Type B pancreatic cell (in vitro differentiated cells): ENCODE data around the gene FEM1A. TPM values are rescaled to one million over a fixed set of nuclear protein-coding genes. Genes with fewer than 3 reads are reported as not detected.

Experiments
- DNase-seq: peaks from one replicate; pipeline ENCODE4 v3.0.0; 2021; ENCODE audit warnings: mixed read lengths; ENCODE audit not compliant: unreplicated experiment; ENCODE audit errors: extremely low spot score
- H3K27ac Mint-ChIP-seq: 2 replicates; pipeline ENCODE4 v1.8.0; 2021; ENCODE audit warnings: mild to moderate bottlenecking, mixed read lengths
- H3K27me3 Mint-ChIP-seq: 2 replicates; pipeline ENCODE4 v1.8.0; 2021; ENCODE audit warnings: mixed read lengths
- H3K36me3 Mint-ChIP-seq: 2 replicates; pipeline ENCODE4 v1.8.0; 2021; ENCODE audit warnings: mixed read lengths
- H3K4me1 Mint-ChIP-seq: one replicate; pipeline ENCODE4 v1.8.0; 2021; ENCODE audit warnings: mixed read lengths; ENCODE audit not compliant: unreplicated experiment
- H3K4me3 Mint-ChIP-seq: 2 replicates; pipeline ENCODE4 v1.8.0; 2021; ENCODE audit warnings: mild to moderate bottlenecking, mixed read lengths
- H3K9me3 Mint-ChIP-seq: 2 replicates; pipeline ENCODE4 v1.8.0; 2021; ENCODE audit warnings: mixed read lengths
- total RNA-seq: library from RNA; stranded (reverse); gene quantifications from 2 replicates; pipeline ENCODE4 v1.2.1, GENCODE V29; 2021; ENCODE audit warnings: low replicate concordance
- TF ChIP-seq, protein P1 (sequence below): fragments of 200-600 bp; sonication (generic); conservative IDR thresholded peaks from 2 replicates; pipeline ENCODE4 v1.5.0; 2021; ENCODE audit warnings: antibody characterized with exemption, mild to moderate bottlenecking

The FEM1A gene
- total RNA-seq, 1 donor from 2014 or later, result 13.7 TPM

DNA sequence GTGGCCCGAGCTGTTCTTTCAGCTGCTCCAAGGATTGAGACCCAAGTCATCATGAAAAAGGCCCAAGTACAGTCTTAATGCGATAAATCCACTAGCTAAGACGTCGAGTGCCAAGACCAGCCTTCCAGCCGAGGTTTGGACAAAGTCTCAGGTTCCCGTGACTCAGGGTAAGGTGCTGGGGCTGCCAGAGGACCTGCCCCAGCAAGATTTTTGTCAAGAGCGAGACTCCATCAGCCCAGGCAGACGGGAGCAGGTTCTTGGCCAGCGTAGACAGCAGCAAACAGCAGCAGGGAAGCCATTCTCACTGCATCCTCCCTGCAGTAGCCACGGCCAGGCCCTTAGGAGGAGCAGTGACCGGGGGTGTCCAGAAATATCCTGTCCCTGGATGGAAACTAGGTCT lies 3.4 kb downstream of the FEM1A start:
- Mint-ChIP-seq H3K27ac (peak overlapping the region; percentile 27), H3K36me3 (peaks cover 6% of the 10 kb centered on the region), H3K4me1 (peaks cover 8% of the 10 kb centered on the region), H3K27me3 (peaks cover 4% of the 10 kb centered on the region), H3K9me3 (no peaks in the 10 kb centered on the region), H3K4me3 (peak overlapping the region; percentile 14)
- TF ChIP-seq, protein P1, sequence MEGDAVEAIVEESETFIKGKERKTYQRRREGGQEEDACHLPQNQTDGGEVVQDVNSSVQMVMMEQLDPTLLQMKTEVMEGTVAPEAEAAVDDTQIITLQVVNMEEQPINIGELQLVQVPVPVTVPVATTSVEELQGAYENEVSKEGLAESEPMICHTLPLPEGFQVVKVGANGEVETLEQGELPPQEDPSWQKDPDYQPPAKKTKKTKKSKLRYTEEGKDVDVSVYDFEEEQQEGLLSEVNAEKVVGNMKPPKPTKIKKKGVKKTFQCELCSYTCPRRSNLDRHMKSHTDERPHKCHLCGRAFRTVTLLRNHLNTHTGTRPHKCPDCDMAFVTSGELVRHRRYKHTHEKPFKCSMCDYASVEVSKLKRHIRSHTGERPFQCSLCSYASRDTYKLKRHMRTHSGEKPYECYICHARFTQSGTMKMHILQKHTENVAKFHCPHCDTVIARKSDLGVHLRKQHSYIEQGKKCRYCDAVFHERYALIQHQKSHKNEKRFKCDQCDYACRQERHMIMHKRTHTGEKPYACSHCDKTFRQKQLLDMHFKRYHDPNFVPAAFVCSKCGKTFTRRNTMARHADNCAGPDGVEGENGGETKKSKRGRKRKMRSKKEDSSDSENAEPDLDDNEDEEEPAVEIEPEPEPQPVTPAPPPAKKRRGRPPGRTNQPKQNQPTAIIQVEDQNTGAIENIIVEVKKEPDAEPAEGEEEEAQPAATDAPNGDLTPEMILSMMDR, result no peak
- DNase-seq, result no peak

DNA sequence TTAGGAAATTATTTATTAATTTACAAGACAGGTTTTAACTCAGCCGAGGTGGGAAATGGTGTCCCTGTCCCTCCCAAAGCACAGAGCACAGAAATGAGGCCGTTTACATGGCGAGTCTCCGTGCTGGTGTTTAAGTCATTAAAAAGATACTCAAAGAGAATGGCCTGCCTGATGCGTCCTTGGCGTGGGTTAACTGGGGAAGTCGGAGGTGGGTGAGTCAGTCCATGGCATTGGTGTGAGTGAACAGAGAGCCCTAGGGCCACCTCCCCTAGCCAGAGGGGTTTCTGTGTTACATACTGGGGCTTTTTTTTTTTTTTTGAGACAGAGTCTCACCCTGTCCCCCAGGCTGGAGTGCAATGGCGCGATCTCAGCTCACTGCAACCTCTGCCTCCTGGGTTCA lies 3.9 kb downstream of the FEM1A start:
- peaks cover 6% of the 10 kb centered on the region for H3K36me3 Mint-ChIP-seq
- TF ChIP-seq, protein P1, result no peak
- H3K27ac Mint-ChIP-seq, result peak overlapping the region; percentile 27
- no peak overlapping the region for H3K4me3 Mint-ChIP-seq
- H3K4me1 Mint-ChIP-seq, result peaks cover 8% of the 10 kb centered on the region
- DNase-seq, result no peak
- no peaks in the 10 kb centered on the region for H3K9me3 Mint-ChIP-seq
- peaks cover 4% of the 10 kb centered on the region for H3K27me3 Mint-ChIP-seq

DNA sequence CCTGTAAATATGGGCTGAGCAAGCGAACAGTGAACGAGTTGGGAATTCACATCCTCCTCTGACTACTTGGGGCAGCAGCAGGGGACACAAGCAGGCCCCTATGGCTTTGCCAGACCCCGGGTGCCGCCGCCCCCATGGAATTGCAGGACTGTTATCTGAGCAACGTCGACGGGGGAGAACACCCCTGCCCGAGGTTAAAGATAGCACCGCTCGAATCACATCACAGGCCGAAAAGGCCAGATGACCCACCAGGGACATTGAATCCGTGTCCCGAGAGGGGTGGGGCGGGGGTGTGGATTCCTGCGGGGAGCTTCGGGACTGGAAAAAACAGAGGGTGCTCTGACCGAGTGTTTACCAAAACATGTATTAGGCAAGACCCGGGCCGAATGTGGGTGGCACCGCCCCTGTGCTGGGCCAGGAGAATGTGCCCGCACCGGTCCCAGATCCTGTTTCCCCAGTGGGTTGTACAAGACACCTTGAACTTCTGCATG lies 9.1 kb downstream of the FEM1A start:
- Mint-ChIP-seq H3K4me3 (no peak overlapping the region), H3K27me3 (no peaks in the 10 kb centered on the region), H3K4me1 (no peaks in the 10 kb centered on the region), H3K9me3 (no peaks in the 10 kb centered on the region), H3K36me3 (peaks cover 6% of the 10 kb centered on the region), H3K27ac (peak overlapping the region; percentile 90)
- TF ChIP-seq, protein P1, result no peak
- no peak for DNase-seq

DNA sequence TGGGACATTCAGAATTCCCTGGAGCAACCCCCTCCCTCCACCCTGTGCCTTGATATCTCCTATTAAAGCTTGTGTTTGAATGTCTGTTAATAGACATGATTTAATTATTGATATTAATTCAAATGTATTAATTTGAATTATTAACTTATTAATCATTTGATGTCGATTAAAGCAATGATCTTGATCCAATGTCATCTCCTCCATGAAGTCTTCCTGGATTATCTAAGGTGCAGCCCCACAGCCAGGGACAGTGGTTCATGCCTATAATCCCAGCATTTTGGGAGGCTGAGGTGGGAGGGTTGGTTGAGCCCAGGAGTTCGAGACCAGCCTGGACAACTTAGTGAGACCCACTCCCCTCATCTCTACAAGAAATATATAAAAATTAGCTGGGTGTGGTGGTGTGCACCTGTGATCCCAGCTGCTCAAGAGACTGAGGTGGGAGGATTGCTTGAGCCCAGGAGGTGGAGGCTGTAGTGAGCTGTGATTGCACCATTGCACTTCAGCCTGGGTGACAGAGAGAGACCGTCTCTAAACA lies 9.6 kb downstream of the FEM1A start:
- peak overlapping the region; percentile 51 for H3K4me3 Mint-ChIP-seq
- no peaks in the 10 kb centered on the region for H3K27me3 Mint-ChIP-seq
- TF ChIP-seq, protein P1, result no peak
- H3K4me1 Mint-ChIP-seq, result no peaks in the 10 kb centered on the region
- H3K27ac Mint-ChIP-seq, result peak overlapping the region; percentile 90
- no peaks in the 10 kb centered on the region for H3K9me3 Mint-ChIP-seq
- DNase-seq, result no peak
- peaks cover 6% of the 10 kb centered on the region for H3K36me3 Mint-ChIP-seq

DNA sequence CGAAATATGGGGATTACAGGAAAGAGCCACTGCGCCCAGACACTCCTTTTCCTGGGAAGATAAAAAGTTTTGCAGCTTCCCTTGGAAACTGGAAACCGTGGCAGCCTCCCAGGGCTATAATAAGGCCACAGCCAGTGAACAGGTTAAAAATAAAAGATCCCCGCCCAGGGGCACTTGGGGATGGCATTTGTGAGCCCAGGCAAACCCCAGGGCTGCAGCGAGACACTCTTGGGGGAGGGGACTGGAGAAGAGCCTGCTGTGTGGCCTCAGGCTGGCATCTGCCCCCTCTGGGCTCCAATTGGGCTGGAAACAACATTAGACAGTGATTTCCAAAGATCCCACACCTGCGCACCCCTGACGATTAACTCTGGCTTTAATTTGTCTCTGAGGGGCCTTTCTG lies 11.2 kb downstream of the FEM1A start:
- Mint-ChIP-seq H3K36me3 (no peaks in the 10 kb centered on the region), H3K27ac (no peak overlapping the region), H3K27me3 (no peaks in the 10 kb centered on the region), H3K4me3 (no peak overlapping the region), H3K9me3 (no peaks in the 10 kb centered on the region), H3K4me1 (no peaks in the 10 kb centered on the region)
- TF ChIP-seq, protein P1, result no peak
- DNase-seq, result no peak
